AG04450 (cell line): Measurements from ENCODE around the gene TRERF1. TPM values are rescaled to one million over a fixed set of nuclear protein-coding genes. Genes with fewer than 3 reads are reported as not detected.

Experiments
- CTCF ChIA-PET: fragments of 300-600, 350-600 bp; formaldehyde crosslinking; extraction: SDS; loops from one replicate; lab custom pipeline; 2022; ENCODE audit warnings: antibody characterized with exemption, inconsistent platforms; lab: Charles Lee
- POLR2A ChIA-PET: fragments of 350-600 bp; formaldehyde crosslinking; extraction: SDS; loops from one replicate; lab custom pipeline; 2021; ENCODE audit warnings: antibody characterized with exemption, inconsistent platforms; lab: Yijun Ruan, JAX
- DNase-seq: peaks from one replicate; pipeline ENCODE4 v3.0.0-alpha.2; 2011; ENCODE audit warnings: low read depth, low spot score
- H3K27ac ChIP-seq: one replicate; pipeline ENCODE4 v1.5.1; 2012; ENCODE audit warnings: low read depth, low read length, control low read depth
- H3K27me3 ChIP-seq: one replicate; pipeline ENCODE4 v1.6.0; 2012; ENCODE audit warnings: low read length; ENCODE audit not compliant: control insufficient read depth, insufficient read depth
- H3K4me3 ChIP-seq: 2 replicates; pipeline ENCODE4 v1.5.1; 2011; ENCODE audit warnings: mild to moderate bottlenecking, low read depth, low read length, control low read depth
- H3K9me3 ChIP-seq: 2 replicates; pipeline ENCODE4 v1.5.1; 2012; ENCODE audit warnings: low read length; ENCODE audit not compliant: control insufficient read depth, insufficient read depth
- polyA plus RNA-seq: library from polyadenylated mRNA; depleted of rRNA; stranded (reverse); fragments of >200 nt; gene quantifications from 2 replicates; pipeline ENCODE4 v1.2.3, GENCODE V29; 2011
- TF ChIP-seq, protein P1 (sequence below): IDR thresholded peaks from 2 replicates; pipeline ENCODE4 v1.5.1; 2011; ENCODE audit warnings: low read depth, low read length, control low read depth, inconsistent platforms

Gene TRERF1
- polyA plus RNA-seq, 1 experiment = 7.3 TPM

DNA sequence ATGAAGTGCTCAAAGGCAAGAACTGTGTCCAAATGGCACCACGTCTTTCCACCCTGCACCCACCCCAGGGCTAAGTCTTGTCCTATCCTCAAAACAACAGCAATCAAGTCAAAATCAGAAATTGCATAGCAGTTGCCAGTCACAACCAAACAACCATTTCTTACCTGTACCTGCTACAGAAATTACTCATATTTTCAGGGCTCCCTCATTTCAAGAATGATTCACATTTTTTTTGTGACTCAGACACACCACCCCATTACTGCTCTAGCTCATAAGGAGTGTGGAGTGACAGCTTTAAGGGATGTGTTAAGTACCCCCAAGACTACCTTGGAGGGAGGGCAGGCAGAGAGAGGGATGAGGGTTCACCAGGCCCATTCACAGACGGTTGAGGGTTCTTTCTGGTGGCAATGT lies 111.7 kb downstream of the TRERF1 start:
- Histone ChIP-seq H3K27ac (peak overlapping the region; percentile 89), H3K27me3 (no peaks in the 10 kb centered on the region), H3K9me3 (no peaks in the 10 kb centered on the region), H3K4me3 (no peak overlapping the region)
- DNase-seq = no peak
- CTCF ChIA-PET = interaction anchor here (1.7 to 2.1 kb wide), 2 partner anchors 80 to 208 kb away, joined by 4 to 15 read pairs; no protein-coding TSS in a partner anchor
- POLR2A ChIA-PET = no interaction called here
- TF ChIP-seq, protein P1, sequence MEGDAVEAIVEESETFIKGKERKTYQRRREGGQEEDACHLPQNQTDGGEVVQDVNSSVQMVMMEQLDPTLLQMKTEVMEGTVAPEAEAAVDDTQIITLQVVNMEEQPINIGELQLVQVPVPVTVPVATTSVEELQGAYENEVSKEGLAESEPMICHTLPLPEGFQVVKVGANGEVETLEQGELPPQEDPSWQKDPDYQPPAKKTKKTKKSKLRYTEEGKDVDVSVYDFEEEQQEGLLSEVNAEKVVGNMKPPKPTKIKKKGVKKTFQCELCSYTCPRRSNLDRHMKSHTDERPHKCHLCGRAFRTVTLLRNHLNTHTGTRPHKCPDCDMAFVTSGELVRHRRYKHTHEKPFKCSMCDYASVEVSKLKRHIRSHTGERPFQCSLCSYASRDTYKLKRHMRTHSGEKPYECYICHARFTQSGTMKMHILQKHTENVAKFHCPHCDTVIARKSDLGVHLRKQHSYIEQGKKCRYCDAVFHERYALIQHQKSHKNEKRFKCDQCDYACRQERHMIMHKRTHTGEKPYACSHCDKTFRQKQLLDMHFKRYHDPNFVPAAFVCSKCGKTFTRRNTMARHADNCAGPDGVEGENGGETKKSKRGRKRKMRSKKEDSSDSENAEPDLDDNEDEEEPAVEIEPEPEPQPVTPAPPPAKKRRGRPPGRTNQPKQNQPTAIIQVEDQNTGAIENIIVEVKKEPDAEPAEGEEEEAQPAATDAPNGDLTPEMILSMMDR = no peak

DNA sequence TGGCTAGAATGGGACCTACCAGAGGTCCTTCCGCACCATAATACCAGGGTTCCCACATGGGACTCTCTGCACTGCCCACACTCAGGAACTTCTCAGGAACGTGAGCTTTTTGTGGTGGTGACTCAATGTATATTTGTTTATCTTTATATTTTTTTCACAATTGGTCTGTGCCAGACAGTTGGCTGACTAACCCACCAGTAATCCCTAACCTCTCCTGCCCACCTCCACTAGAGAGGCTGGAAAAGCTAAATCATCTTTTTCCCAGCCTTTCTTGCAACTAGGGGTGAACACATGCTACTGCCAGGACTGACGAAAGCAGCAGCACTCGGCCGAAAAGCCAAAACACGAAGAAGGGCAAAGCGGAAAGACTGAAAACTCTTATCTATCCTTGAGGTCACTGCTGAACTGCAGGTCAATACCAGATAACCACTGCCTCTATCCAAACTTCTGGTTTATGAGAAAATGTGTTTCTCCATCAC lies 112.9 kb downstream of the TRERF1 start:
- Histone ChIP-seq H3K27me3 (no peaks in the 10 kb centered on the region), H3K4me3 (no peak overlapping the region), H3K9me3 (no peaks in the 10 kb centered on the region), H3K27ac (peak overlapping the region; percentile 89)
- TF ChIP-seq, protein P1 = peak; percentile 42
- POLR2A ChIA-PET = interaction anchor here (1.0 to 1.1 kb wide), 5 partner anchors 22 to 209 kb away, joined by 4 to 7 read pairs (median 5); partner anchors contain the start of gene TRERF1
- CTCF ChIA-PET = interaction anchor here (1.0 to 1.7 kb wide), 3 partner anchors 24 to 209 kb away, joined by 4 to 7 read pairs (median 4); no protein-coding TSS in a partner anchor
- DNase-seq = peak; percentile 95

DNA sequence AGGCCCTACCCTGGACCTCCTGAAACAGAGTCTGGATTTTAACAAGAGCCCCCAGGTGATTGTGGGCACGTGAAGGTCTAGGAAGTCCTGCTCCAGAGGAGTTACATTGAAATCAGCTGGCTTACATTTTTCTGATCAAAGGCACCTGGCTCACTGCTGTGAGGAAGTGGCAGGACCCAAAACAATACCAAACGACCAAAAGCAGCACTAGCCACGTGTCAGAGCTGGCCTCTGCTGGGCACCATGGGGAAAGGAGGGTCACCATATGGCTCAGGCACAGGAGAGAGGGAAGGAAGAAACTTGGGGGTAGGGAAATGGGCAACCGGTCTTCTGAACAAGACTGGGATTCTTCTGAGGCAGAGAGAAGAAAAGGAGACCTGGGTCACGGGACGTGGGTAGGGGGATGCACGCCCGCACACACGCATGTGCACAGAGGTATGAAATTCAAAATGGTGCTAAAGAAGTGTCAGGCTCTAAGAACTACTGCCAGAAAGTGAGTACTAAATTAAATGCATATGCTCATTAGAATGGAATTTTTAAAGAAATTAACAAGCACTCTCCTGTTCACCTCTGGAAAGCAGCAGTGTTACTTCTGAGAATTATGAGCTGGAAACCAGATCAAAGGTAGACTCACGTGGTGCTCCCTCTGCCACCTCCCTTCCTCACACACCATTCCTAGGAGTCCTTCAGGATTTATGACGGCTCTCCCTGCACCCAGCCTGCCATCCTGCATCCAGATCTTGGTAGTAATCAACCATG lies 113.6 kb downstream of the TRERF1 start:
- Histone ChIP-seq H3K4me3 (no peak overlapping the region), H3K9me3 (no peaks in the 10 kb centered on the region), H3K27me3 (no peaks in the 10 kb centered on the region), H3K27ac (peak overlapping the region; percentile 80)
- ChIA-PET POLR2A (interaction anchor here (1.0 to 1.1 kb wide), 5 partner anchors 22 to 210 kb away, joined by 4 to 7 read pairs (median 5); partner anchors contain the start of gene TRERF1), CTCF (interaction anchor here (1.0 to 1.7 kb wide), 3 partner anchors 24 to 210 kb away, joined by 4 to 7 read pairs (median 4); no protein-coding TSS in a partner anchor)
- no peak for DNase-seq
- TF ChIP-seq, protein P1 = no peak

DNA sequence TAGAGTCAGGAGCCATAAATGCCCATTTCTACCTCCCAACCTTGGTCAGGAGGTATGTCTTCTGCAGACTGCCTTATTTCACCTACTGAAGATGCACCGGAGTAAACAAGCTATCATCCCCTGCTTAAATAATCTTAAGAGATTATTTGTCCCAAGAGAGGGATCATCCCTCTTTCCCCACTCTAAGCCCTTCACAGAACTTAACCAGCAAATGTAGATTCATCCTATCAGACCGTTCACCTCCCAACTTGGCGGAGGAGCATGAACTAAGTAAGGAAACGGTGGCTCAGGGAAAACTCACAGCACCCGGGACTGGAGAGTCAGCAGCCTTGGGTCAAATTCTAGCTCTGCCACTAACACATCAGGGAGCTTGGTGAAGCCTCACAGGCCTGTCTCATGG lies 115.3 kb downstream of the TRERF1 start:
- H3K9me3 ChIP-seq = no peaks in the 10 kb centered on the region
- H3K27me3 ChIP-seq = no peaks in the 10 kb centered on the region
- no peak for DNase-seq
- ChIA-PET CTCF (interaction anchor here (2.3 kb wide), 1 partner anchor 211 kb away, joined by 9 read pairs; no protein-coding TSS in a partner anchor), POLR2A (interaction anchor here (1.1 kb wide), 1 partner anchor 20 kb away, joined by 3 read pairs; no protein-coding TSS in a partner anchor)
- TF ChIP-seq, protein P1 = no peak
- H3K4me3 ChIP-seq = no peak overlapping the region
- H3K27ac ChIP-seq = no peak overlapping the region
